ENCODE data around the gene SAMD4A.

- TF ChIP-seq POLR2A (IDR thresholded peaks at IDR 0.05; ENCODE audit: low read depth, low read length) (no peak), POLR2AphosphoS5 (IDR thresholded peaks at IDR 0.05; ENCODE audit: low read depth, low read length) (no peak), TAF1 (IDR thresholded peaks at IDR 0.05; ENCODE audit: low read depth, low read length) (no peak), PAX5 (IDR thresholded peaks at IDR 0.05; ENCODE audit: insufficient read depth, low read length, severe bottlenecking) (no peak), POU2F2 (IDR thresholded peaks at IDR 0.05; ENCODE audit: low read depth, low read length) (no peak)
Measured at GRCh38 chr14:54774824-54775223, 207.9 kb downstream of the SAMD4A start.

Data from GM12891 (cell line).